DND-41 (cell line): ENCODE measurements around the gene UFC1.

Source experiments
- EZH2 ChIP-seq: IDR thresholded peaks from 3 replicates; pipeline ENCODE4 v1.6.1; 2012; ENCODE audit warnings: borderline replicate concordance, low read depth, mild to moderate bottlenecking, moderate library complexity, low read length, inconsistent platforms; ENCODE audit not compliant: severe bottlenecking
- TF ChIP-seq, protein P1 (sequence below): IDR thresholded peaks from 2 replicates; pipeline ENCODE4 v1.5.1; 2012; ENCODE audit warnings: borderline replicate concordance, low read length, moderate library complexity, mild to moderate bottlenecking; ENCODE audit not compliant: poor library complexity, severe bottlenecking; ENCODE audit errors: extremely low read depth

DNA sequence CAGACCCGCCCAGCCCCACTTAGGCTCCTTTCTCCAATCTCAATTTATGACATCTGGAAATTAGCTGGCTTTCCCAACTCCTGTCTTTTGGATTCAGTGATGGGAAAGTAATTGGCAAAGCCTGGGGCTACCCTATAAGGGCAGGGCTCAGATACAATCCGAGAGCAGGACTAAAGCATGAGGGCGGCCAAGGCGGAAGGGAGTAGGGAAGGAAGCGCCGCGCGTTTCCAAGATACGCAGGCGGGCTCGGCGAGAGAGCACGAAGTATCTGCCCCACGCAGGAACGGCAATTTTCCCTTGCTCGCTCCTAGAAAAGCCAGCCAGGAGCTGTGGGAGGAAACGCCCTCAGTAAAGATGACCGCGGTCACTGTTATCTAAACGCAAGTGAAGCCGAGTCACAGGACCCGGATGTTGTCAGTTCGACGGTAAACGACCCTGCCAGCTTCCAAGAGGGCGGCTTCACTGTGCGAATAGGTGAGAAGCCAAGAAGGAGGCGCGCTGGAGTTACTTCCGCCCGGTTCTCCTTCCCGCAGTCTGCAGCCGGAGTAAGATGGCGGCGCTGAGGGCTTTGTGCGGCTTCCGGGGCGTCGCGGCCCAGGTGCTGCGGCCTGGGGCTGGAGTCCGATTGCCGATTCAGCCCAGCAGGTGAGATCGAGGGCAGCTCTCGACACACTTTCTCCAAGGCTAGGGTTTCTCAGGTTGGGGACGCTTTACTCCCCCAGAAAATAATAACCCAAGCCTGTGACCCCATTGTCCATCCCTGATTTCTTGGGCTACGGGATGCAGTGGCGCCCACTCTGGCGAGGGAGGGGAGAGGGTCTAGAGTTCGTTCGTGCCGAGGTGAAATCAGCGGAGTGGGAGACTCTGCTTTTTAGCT is 48.3 kb downstream of the UFC1 start, which contains the start of gene NDUFS2:
- no peak for TF ChIP-seq EZH2
- TF ChIP-seq, protein P1, sequence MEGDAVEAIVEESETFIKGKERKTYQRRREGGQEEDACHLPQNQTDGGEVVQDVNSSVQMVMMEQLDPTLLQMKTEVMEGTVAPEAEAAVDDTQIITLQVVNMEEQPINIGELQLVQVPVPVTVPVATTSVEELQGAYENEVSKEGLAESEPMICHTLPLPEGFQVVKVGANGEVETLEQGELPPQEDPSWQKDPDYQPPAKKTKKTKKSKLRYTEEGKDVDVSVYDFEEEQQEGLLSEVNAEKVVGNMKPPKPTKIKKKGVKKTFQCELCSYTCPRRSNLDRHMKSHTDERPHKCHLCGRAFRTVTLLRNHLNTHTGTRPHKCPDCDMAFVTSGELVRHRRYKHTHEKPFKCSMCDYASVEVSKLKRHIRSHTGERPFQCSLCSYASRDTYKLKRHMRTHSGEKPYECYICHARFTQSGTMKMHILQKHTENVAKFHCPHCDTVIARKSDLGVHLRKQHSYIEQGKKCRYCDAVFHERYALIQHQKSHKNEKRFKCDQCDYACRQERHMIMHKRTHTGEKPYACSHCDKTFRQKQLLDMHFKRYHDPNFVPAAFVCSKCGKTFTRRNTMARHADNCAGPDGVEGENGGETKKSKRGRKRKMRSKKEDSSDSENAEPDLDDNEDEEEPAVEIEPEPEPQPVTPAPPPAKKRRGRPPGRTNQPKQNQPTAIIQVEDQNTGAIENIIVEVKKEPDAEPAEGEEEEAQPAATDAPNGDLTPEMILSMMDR = peak; percentile 43
